Astrocyte (in vitro differentiated cells and primary cell): Measurements from ENCODE around the gene FGFBP1.

ENCODE experiments used
- EZH2 ChIP-seq: IDR thresholded peaks from 2 replicates; pipeline ENCODE4 v1.6.1; 2012; ENCODE audit warnings: mild to moderate bottlenecking, low read length, inconsistent platforms; ENCODE audit not compliant: insufficient read depth
- TF ChIP-seq, protein P1 (sequence below): IDR thresholded peaks from 2 replicates; pipeline ENCODE4 v1.5.1; 2011; ENCODE audit warnings: low read depth, mild to moderate bottlenecking, inconsistent platforms, low read length, moderate library complexity; ENCODE audit not compliant: insufficient read depth

GRCh38 chr4:15893962-15894361, 44.6 kb downstream of the FGFBP1 start:
- TF ChIP-seq, protein P1, sequence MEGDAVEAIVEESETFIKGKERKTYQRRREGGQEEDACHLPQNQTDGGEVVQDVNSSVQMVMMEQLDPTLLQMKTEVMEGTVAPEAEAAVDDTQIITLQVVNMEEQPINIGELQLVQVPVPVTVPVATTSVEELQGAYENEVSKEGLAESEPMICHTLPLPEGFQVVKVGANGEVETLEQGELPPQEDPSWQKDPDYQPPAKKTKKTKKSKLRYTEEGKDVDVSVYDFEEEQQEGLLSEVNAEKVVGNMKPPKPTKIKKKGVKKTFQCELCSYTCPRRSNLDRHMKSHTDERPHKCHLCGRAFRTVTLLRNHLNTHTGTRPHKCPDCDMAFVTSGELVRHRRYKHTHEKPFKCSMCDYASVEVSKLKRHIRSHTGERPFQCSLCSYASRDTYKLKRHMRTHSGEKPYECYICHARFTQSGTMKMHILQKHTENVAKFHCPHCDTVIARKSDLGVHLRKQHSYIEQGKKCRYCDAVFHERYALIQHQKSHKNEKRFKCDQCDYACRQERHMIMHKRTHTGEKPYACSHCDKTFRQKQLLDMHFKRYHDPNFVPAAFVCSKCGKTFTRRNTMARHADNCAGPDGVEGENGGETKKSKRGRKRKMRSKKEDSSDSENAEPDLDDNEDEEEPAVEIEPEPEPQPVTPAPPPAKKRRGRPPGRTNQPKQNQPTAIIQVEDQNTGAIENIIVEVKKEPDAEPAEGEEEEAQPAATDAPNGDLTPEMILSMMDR, result no peak
- TF ChIP-seq EZH2, result no peak
